ENCODE results near the gene NDRG4. TPM values are rescaled to one million over a fixed set of nuclear protein-coding genes. Genes with fewer than 3 reads are reported as not detected.

The NDRG4 gene
- total and polyA plus RNA-seq, 2 donors (not counting 3 experiments of a cell fraction or from before 2014, with no cell fraction given): 35.8 to 74.3 TPM

DNA sequence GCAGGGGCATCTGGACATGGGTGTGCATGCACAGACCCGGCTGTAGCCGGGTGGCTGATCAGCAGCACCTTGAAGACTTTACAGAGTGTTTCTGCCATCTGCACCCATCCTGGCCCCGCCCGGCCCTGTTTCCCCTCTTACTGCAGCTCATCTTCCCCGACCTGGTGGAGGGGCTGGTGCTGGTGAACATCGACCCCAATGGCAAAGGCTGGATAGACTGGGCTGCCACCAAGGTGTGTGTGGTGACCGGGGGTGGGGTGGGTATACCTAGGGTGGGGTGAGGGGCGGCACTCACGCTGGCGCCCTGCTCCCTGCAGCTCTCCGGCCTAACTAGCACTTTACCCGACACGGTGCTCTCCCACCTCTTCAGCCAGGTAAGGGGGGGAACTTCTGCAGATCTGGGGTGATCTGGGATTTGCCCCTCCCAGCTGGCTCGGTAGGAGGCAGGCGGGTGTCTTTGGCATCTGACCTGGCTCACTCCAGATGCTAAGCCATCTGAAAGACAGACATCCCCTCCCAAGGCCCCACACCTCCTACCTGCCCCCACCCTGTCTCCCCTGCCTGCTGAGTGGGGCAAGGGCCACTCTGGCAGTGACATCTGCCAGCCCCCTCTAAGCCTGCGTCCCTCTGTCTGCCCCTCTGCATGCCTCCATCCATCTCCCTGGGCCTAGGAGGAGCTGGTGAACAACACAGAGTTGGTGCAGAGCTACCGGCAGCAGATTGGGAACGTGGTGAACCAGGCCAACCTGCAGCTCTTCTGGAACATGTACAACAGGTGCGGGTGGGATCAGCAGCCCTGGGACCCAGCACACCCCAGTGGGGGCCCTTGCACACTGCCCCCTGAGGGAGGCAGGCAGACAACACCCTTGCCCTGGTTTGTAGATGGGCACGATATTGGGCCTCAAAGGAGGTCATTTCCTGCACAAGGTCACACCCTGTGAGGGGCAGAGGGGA, 6.6 kb downstream of the NDRG4 start:
- H3K79me2 ChIP-seq (ENCODE audit: control insufficient read depth, insufficient read depth, low read length): no peaks in the 10 kb centered on the region
- no peaks in the 10 kb centered on the region for H4K20me1 ChIP-seq (replicated peaks; ENCODE audit: control insufficient read depth, extremely low read depth, insufficient read depth, low read length)
- TF ChIP-seq, protein P1, sequence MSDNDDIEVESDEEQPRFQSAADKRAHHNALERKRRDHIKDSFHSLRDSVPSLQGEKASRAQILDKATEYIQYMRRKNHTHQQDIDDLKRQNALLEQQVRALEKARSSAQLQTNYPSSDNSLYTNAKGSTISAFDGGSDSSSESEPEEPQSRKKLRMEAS (IDR thresholded peaks at IDR 0.05; ENCODE audit: insufficient read depth, insufficient read length): no peak
- TF ChIP-seq MYC (IDR thresholded peaks at IDR 0.05; ENCODE audit: low read depth, low read length) (no peak), POLR2A (IDR thresholded peaks at IDR 0.05; ENCODE audit: low read depth, low read length) (no peak)
- no peak overlapping the region for H3K4me3 ChIP-seq (replicated peaks in 1 of 3; ENCODE audit: insufficient read depth in 1 of 3, low read depth in 1 of 3, low read length in 3 of 3)
- no peak for DNase-seq (ENCODE audit: low read depth, low spot score)
- peaks cover 0 to 40% of the 10 kb centered on the region in 2 experiments for H3K36me3 ChIP-seq (ENCODE audit: control insufficient read depth in 2 of 2, extremely low read depth in 1 of 2, insufficient read depth in 2 of 2, low read length in 2 of 2)
- ChIA-PET POLR2A (no interaction called here), CTCF (interaction anchor here (2.3 kb wide), 1 partner anchor 19 kb away, joined by 7 read pairs; no protein-coding TSS in a partner anchor)
- H3K4me1 ChIP-seq (ENCODE audit: control insufficient read depth, extremely low read depth, insufficient read depth, low read length): no peaks in the 10 kb centered on the region
- H3K9me3 ChIP-seq (replicated peaks; ENCODE audit: control insufficient read depth, insufficient read depth, low read length): no peaks in the 10 kb centered on the region
- H3K4me2 ChIP-seq (ENCODE audit: insufficient read depth, low read length): no peak overlapping the region
- dilution Hi-C loops (cut with MboI; ENCODE audit: extremely low pct_ligation_motif_present, low sequenced_read_pairs): no loop called here
- H3K9ac ChIP-seq (replicated peaks; ENCODE audit: extremely low read depth, insufficient read depth, low read length): no peak overlapping the region
- H2AFZ ChIP-seq (ENCODE audit: low read depth, low read length): no peak overlapping the region
- no peaks in the 10 kb centered on the region for H3K27me3 ChIP-seq (ENCODE audit: control insufficient read depth in 2 of 2, insufficient read depth in 2 of 2, low read length in 2 of 2)
- intact Hi-C loops (cut with micrococcal nuclease): no loop called here
- H3K27ac ChIP-seq (ENCODE audit: insufficient read depth, low read depth, low read length): no peak overlapping the region
- BruUV-seq (replicated peaks): no TSS peak
- no peaks in the 10 kb centered on the region for H3K9me1 ChIP-seq (replicated peaks; ENCODE audit: control insufficient read depth, extremely low read depth, insufficient read depth, low read length)
- FAIRE-seq: no peak

DNA sequence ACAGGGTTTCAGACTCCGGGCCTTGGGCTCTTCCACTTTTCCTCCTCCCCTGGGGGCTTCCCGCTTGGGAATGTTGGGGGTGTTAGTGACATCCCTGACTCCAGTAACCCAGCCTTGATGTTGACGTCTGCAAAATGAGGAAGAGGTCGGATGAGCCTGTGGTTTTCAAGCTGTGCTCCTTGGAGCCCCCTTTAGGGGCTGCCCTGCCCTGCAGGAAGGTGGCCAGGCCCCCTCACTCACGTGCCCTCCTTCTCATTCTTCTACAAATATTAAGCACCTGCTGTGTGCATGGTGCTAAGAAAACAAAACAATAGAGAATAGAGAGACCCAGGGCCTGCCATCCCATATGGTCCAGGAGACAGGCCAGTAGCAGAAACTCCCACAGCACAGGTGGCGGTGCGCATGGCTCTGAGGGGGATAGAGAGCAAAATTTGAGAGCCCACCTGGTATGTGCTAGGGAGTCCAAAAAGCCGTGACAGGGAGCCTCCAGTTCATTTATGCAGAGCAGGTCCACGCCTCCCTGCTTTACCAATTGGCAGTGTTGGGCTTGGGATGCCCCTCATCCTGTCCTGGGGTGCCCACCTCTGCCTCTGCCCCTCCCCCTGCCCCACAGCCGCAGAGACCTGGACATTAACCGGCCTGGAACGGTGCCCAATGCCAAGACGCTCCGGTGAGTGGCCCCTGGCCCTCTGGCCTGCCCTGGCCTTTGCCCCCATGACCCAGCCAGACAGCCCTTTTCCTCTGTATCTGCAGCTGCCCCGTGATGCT, 7.4 kb downstream of the NDRG4 start:
- FAIRE-seq (no peak), DNase-seq (ENCODE audit: low read depth, low spot score) (no peak)
- H4K20me1 ChIP-seq (replicated peaks; ENCODE audit: control insufficient read depth, extremely low read depth, insufficient read depth, low read length): no peaks in the 10 kb centered on the region
- dilution Hi-C loops (cut with MboI; ENCODE audit: extremely low pct_ligation_motif_present, low sequenced_read_pairs): no loop called here
- H3K9ac ChIP-seq (replicated peaks; ENCODE audit: extremely low read depth, insufficient read depth, low read length): no peak overlapping the region
- no peak overlapping the region for H3K27ac ChIP-seq (ENCODE audit: insufficient read depth, low read depth, low read length)
- peaks cover 0 to 38% of the 10 kb centered on the region in 2 experiments for H3K36me3 ChIP-seq (ENCODE audit: control insufficient read depth in 2 of 2, extremely low read depth in 1 of 2, insufficient read depth in 2 of 2, low read length in 2 of 2)
- CTCF ChIA-PET: no interaction called here
- no peaks in the 10 kb centered on the region for H3K79me2 ChIP-seq (ENCODE audit: control insufficient read depth, insufficient read depth, low read length)
- no peaks in the 10 kb centered on the region for H3K4me1 ChIP-seq (ENCODE audit: control insufficient read depth, extremely low read depth, insufficient read depth, low read length)
- no TSS peak for BruUV-seq (replicated peaks)
- H3K9me1 ChIP-seq (replicated peaks; ENCODE audit: control insufficient read depth, extremely low read depth, insufficient read depth, low read length): no peaks in the 10 kb centered on the region
- H3K27me3 ChIP-seq (ENCODE audit: control insufficient read depth in 2 of 2, insufficient read depth in 2 of 2, low read length in 2 of 2): no peaks in the 10 kb centered on the region
- intact Hi-C loops (cut with micrococcal nuclease): no loop called here
- H3K4me3 ChIP-seq (replicated peaks in 1 of 3; ENCODE audit: insufficient read depth in 1 of 3, low read depth in 1 of 3, low read length in 3 of 3): no peak overlapping the region
- TF ChIP-seq MYC (IDR thresholded peaks at IDR 0.05; ENCODE audit: low read depth, low read length) (no peak), FOS (IDR thresholded peaks at IDR 0.05; ENCODE audit: borderline replicate concordance, insufficient read depth, low read length) (no peak), JUN (IDR thresholded peaks at IDR 0.05; ENCODE audit: borderline replicate concordance, insufficient read depth, insufficient read length, low read depth) (no peak), EZH2 (IDR thresholded peaks at IDR 0.05; ENCODE audit: borderline replicate concordance, low read depth, low read length, severe bottlenecking) (no peak), POLR2AphosphoS5 (IDR thresholded peaks at IDR 0.05; ENCODE audit: insufficient read depth, low read depth, low read length) (no peak), POLR2A (IDR thresholded peaks at IDR 0.05; ENCODE audit: low read depth, low read length) (no peak), GATA2 (IDR thresholded peaks at IDR 0.05; ENCODE audit: insufficient read depth, insufficient read length, low read depth, low read length) (no peak)
- TF ChIP-seq, protein P2, sequence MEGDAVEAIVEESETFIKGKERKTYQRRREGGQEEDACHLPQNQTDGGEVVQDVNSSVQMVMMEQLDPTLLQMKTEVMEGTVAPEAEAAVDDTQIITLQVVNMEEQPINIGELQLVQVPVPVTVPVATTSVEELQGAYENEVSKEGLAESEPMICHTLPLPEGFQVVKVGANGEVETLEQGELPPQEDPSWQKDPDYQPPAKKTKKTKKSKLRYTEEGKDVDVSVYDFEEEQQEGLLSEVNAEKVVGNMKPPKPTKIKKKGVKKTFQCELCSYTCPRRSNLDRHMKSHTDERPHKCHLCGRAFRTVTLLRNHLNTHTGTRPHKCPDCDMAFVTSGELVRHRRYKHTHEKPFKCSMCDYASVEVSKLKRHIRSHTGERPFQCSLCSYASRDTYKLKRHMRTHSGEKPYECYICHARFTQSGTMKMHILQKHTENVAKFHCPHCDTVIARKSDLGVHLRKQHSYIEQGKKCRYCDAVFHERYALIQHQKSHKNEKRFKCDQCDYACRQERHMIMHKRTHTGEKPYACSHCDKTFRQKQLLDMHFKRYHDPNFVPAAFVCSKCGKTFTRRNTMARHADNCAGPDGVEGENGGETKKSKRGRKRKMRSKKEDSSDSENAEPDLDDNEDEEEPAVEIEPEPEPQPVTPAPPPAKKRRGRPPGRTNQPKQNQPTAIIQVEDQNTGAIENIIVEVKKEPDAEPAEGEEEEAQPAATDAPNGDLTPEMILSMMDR (IDR thresholded peaks at IDR 0.05; ENCODE audit: extremely low read depth in 1 of 2, insufficient read depth in 1 of 2, low read depth in 1 of 2, low read length in 2 of 2): no peak
- TF ChIP-seq, protein P1 (IDR thresholded peaks at IDR 0.05; ENCODE audit: insufficient read depth, insufficient read length): no peak
- H3K4me2 ChIP-seq (ENCODE audit: insufficient read depth, low read length): no peak overlapping the region
- no peak overlapping the region for H2AFZ ChIP-seq (ENCODE audit: low read depth, low read length)
- POLR2A ChIA-PET: no interaction called here
- no peaks in the 10 kb centered on the region for H3K9me3 ChIP-seq (replicated peaks; ENCODE audit: control insufficient read depth, insufficient read depth, low read length)

Measured in endothelial cell of umbilical vein (primary cell).